CD14-positive monocyte (primary cell): ENCODE results near the gene PTPN14. TPM values are rescaled to one million over a fixed set of nuclear protein-coding genes. Genes with fewer than 3 reads are reported as not detected.

Experiments
- DNase-seq, 3 donors: peaks; one replicate each; pipeline ENCODE4 v3.0.0-alpha.2; 2011 to 2022
- H2AFZ ChIP-seq: 2 replicates; pipeline ENCODE4 v1.6.0; 2012; ENCODE audit warnings: mild to moderate bottlenecking, low read depth, low read length, inconsistent platforms; ENCODE audit not compliant: insufficient read depth, poor library complexity, severe bottlenecking
- H3K27ac ChIP-seq, 2 donors: 1 replicate in 1 of 2; 2 replicates in 1 of 2; pipeline ENCODE4 v1.5.1; 2012 to 2013; ENCODE audit warnings: low read length in 2 of 2, control low read depth in 1 of 2, inconsistent platforms in 1 of 2, low read depth in 1 of 2, mild to moderate bottlenecking in 1 of 2
- H3K27me3 ChIP-seq, 2 donors: one replicate each; pipeline versions ENCODE4 v1.6.0 to v1.6.1; 2011 to 2013; ENCODE audit warnings: low read length in 2 of 2; ENCODE audit not compliant: control insufficient read depth in 2 of 2, insufficient read depth in 2 of 2
- H3K36me3 ChIP-seq, 2 donors: replicated peaks in 1 of 2; 1 replicate in 1 of 2; 2 replicates in 1 of 2; pipeline versions ENCODE4 v1.5.1 to v1.6.1; 2012 to 2013; ENCODE audit warnings: low read length in 2 of 2, control low read depth in 1 of 2, inconsistent platforms in 1 of 2, mild to moderate bottlenecking in 1 of 2; ENCODE audit not compliant: insufficient read depth in 2 of 2, control insufficient read depth in 1 of 2
- H3K4me1 ChIP-seq, 2 donors: 1 replicate in 1 of 2; 2 replicates in 1 of 2; pipeline versions ENCODE4 v1.5.1 to v1.6.1; 2012 to 2013; ENCODE audit warnings: low read length in 2 of 2, control low read depth in 1 of 2, inconsistent platforms in 1 of 2, mild to moderate bottlenecking in 1 of 2, moderate library complexity in 1 of 2; ENCODE audit not compliant: insufficient read depth in 2 of 2, control insufficient read depth in 1 of 2
- H3K4me2 ChIP-seq: replicated peaks from 2 replicates; pipeline ENCODE3; 2012; ENCODE audit warnings: low read length, moderate library complexity, mild to moderate bottlenecking; ENCODE audit not compliant: poor library complexity, severe bottlenecking; ENCODE audit errors: extremely low read depth
- H3K4me3 ChIP-seq, 3 experiments: fragments of 200-600 bp in 1 of 3; sonication (generic) in 1 of 3; replicated peaks in 1 of 3; 1 replicate in 2 of 3; 2 replicates in 1 of 3; pipeline ENCODE4 v1.5.1; 2011 to 2013; ENCODE audit warnings: low read length in 3 of 3, mild to moderate bottlenecking in 3 of 3, control low read depth in 2 of 3, low read depth in 2 of 3, inconsistent platforms in 1 of 3, moderate library complexity in 1 of 3
- H3K79me2 ChIP-seq: 2 replicates; pipeline ENCODE4 v1.6.0; 2012; ENCODE audit warnings: mild to moderate bottlenecking, control low read depth, inconsistent platforms, low read length, moderate library complexity; ENCODE audit not compliant: insufficient read depth
- H3K9ac ChIP-seq: 2 replicates; pipeline ENCODE4 v1.6.0; 2017; ENCODE audit warnings: low read length, mild to moderate bottlenecking; ENCODE audit not compliant: insufficient read depth, poor library complexity, severe bottlenecking
- H3K9me3 ChIP-seq, 2 donors: replicated peaks in 1 of 2; 1 replicate in 1 of 2; 2 replicates in 1 of 2; pipeline versions ENCODE4 v1.5.1 to v1.6.1; 2012 to 2013; ENCODE audit warnings: low read length in 2 of 2, control low read depth in 1 of 2; ENCODE audit not compliant: control insufficient read depth in 1 of 2, insufficient read depth in 1 of 2
- H4K20me1 ChIP-seq: 2 replicates; pipeline ENCODE4 v1.6.0; 2012; ENCODE audit warnings: mild to moderate bottlenecking, low read length, control low read depth, moderate library complexity; ENCODE audit not compliant: insufficient read depth
- H3K27ac Mint-ChIP-seq, 7 donors: one replicate each; pipeline ENCODE4 v1.8.0; 2020; ENCODE audit warnings: mild to moderate bottlenecking in 7 of 7, mixed read lengths in 7 of 7, moderate library complexity in 6 of 7, inconsistent platforms in 2 of 7
- H3K27me3 Mint-ChIP-seq, 3 donors: one replicate each; pipeline ENCODE4 v1.8.0; 2021 to 2022; ENCODE audit warnings: low read depth in 3 of 3, mild to moderate bottlenecking in 3 of 3, mixed read lengths in 3 of 3, moderate library complexity in 3 of 3, inconsistent platforms in 1 of 3
- H3K36me3 Mint-ChIP-seq, 2 donors: one replicate each; pipeline ENCODE4 v1.8.0; 2020; ENCODE audit warnings: mixed read lengths in 2 of 2, inconsistent platforms in 1 of 2, mild to moderate bottlenecking in 1 of 2
- H3K4me1 Mint-ChIP-seq: one replicate; pipeline ENCODE4 v1.8.0; 2020; ENCODE audit warnings: mild to moderate bottlenecking, mixed read lengths
- H3K4me3 Mint-ChIP-seq, 2 donors: one replicate each; pipeline ENCODE4 v1.8.0; 2020; ENCODE audit warnings: mild to moderate bottlenecking in 2 of 2, mixed read lengths in 2 of 2, moderate library complexity in 1 of 2
- H3K9me3 Mint-ChIP-seq, 7 donors: one replicate each; pipeline ENCODE4 v1.8.0; 2020 to 2022; ENCODE audit warnings: mixed read lengths in 7 of 7, mild to moderate bottlenecking in 6 of 7, moderate library complexity in 6 of 7, inconsistent platforms in 2 of 7
- CTCF ChIP-seq: fragments of 200-600 bp; IDR thresholded peaks from one replicate; pipeline ENCODE4 v1.8.0; 2022; ENCODE audit warnings: antibody characterized with exemption, mild to moderate bottlenecking
- WGBS: methylation state at CpG from one replicate; pipeline ENCODE4 v1.1.5; 2013; ENCODE audit warnings: missing lambda C conversion rate; ENCODE audit not compliant: insufficient coverage; 5-methylcytosine and 5-hydroxymethylcytosine counted together
- intact Hi-C, 2 donors: fragments of 100-400 bp; cut with micrococcal nuclease; formaldehyde crosslinking; loops; one replicate each; pipeline versions ENCODE4 v1.15.0 to v1.15.1; 2023
- polyA plus RNA-seq, 3 donors: library from polyadenylated mRNA; depleted of rRNA in 1 of 3; unstranded in 2 of 3; stranded (reverse) in 1 of 3; fragments of 300-500 nt in 2 of 3; fragments of >200 nt in 1 of 3; fragmentation: Illumina TruSeq in 2 of 3; gene quantifications; 1 replicate in 2 of 3; 2 replicates in 1 of 3; pipeline ENCODE4 v1.2.3, GENCODE V29; 2012 to 2021

The PTPN14 gene
- polyA plus RNA-seq, 3 donors, result 0.01 TPM; not detected in 1

GRCh38 chr1:214352838-214353237 is 198.6 kb downstream of the PTPN14 start:
- no peak for TF ChIP-seq CTCF
- Histone ChIP-seq H3K27me3 (no peaks in the 10 kb centered on the region), H3K4me3 (no peak overlapping the region), H3K9ac (no peak overlapping the region), H3K27ac (no peak overlapping the region), H3K4me1 (no peaks in the 10 kb centered on the region), H3K36me3 (no peaks in the 10 kb centered on the region), H4K20me1 (no peaks in the 10 kb centered on the region), H2AFZ (no peak overlapping the region), H3K79me2 (no peaks in the 10 kb centered on the region), H3K9me3 (no peaks in the 10 kb centered on the region), H3K4me2 (no peak overlapping the region)
- WGBS, result 89% methylated on average over 3 of the region's 4 CpGs
- Mint-ChIP-seq H3K27me3 (peaks cover 2 to 12% (median 4%) of the 10 kb centered on the region in 3 donors), H3K4me3 (no peak overlapping the region), H3K9me3 (no peaks in the 10 kb centered on the region), H3K4me1 (no peaks in the 10 kb centered on the region), H3K27ac (no peak overlapping the region), H3K36me3 (no peaks in the 10 kb centered on the region)
- intact Hi-C loops, result no loop called here
- DNase-seq, result no peak

- no CpG with 5 or more reads among the region's 2 CpGs for WGBS
- Histone ChIP-seq H3K36me3 (no peaks in the 10 kb centered on the region), H3K27ac (no peak overlapping the region), H3K9ac (no peak overlapping the region), H3K4me3 (no peak overlapping the region), H2AFZ (no peak overlapping the region), H3K27me3 (no peaks in the 10 kb centered on the region), H3K79me2 (no peaks in the 10 kb centered on the region), H3K4me1 (no peaks in the 10 kb centered on the region), H3K9me3 (peaks cover 0 to under 1% of the 10 kb centered on the region in 2 donors), H3K4me2 (no peak overlapping the region), H4K20me1 (no peaks in the 10 kb centered on the region)
- Mint-ChIP-seq H3K4me3 (no peak overlapping the region), H3K4me1 (no peaks in the 10 kb centered on the region), H3K27me3 (peaks cover 2 to 12% (median 4%) of the 10 kb centered on the region in 3 donors), H3K27ac (no peak overlapping the region), H3K36me3 (peaks cover 0 to 2% of the 10 kb centered on the region in 2 donors), H3K9me3 (no peaks in the 10 kb centered on the region)
- intact Hi-C loops, result no loop called here
- DNase-seq, result no peak
- TF ChIP-seq CTCF, result no peak
These were observed 199.7 kb downstream of the PTPN14 start for GRCh38 chr1:214351551-214352277.
